Measurements from ENCODE around the gene SMTN. TPM values are rescaled to one million over a fixed set of nuclear protein-coding genes. Genes with fewer than 3 reads are reported as not detected.
A peak's percentile ranks its signal among the peaks of the same experiment; 100 is the strongest.

SMTN gene
- total RNA-seq, 1 donor from 2014 or later = 44.8 TPM

DNA sequence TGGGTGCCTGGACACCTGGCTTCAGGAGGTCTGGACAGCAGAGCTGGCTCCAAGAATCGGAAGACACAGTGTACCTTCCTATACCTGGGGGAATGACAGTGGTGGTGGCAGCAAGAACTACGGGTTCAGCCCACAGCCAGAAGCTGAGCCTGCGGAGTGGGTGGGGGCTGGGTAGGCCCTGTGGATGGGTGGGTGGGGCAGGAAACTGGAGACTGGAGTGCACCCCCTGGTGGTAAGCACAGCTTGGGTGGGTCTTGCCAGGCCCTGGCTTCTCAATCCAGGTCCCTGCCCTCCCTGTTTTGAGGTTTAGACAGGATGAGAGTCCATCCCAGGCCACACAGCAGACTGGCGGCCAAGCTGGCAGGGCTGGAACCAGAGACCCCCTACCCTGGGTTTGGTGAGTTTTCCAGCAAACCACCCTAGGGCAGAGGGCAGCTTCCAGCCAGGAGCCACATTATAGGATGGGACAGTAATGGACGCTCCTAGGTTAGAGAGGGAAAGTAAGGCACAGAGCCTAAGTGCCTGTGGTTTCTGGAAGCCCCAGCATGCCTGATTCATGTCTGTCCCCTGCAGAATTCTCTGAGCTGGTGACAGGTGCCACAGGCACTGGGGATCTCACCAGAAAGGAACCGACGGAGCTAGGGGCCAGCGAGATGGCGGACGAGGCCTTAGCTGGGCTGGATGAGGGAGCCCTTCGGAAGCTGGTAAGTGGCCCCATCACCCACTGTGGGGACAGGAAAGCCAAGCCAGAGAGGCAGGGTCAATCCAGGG is 1.7 kb downstream of the SMTN start:
- no peak for ATAC-seq
- Histone ChIP-seq H3K36me3 (peaks cover 3% of the 10 kb centered on the region), H3K27me3 (ENCODE audit: low read depth) (no peaks in the 10 kb centered on the region), H3K27ac (peak overlapping the region; percentile 98), H3K4me1 (peaks cover 63% of the 10 kb centered on the region), H3K4me3 (peak overlapping the region; percentile 96), H3K9me3 (no peaks in the 10 kb centered on the region)
- TF ChIP-seq CTCF (IDR thresholded peaks at IDR 0.05) = peak; percentile 63
- no peak for DNase-seq
- intact Hi-C loops (cut with DNase I) = loop anchor here (10.0 kb wide), 1 partner anchor 138 kb away; no protein-coding TSS in a partner anchor

DNA sequence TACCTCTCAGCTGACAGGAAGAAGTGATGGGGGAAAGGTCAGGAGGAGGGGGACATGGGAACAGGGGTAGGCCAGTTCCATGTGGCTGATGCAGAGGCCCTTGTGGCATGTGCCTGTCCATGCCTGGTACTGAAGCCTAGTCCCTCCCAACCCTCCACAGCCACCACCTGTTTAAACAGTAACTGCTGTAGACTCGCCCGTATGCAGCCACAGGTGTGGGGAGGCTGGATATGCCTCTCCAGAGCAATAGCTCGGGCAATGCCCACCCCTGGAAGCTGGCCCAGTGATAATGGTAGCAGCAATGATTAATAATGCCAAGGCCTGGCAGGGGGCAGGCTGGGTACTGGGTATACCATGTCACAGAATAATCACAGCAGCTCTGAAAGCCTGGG is 2.3 kb downstream of the SMTN start:
- DNase-seq (no peak), ATAC-seq (no peak)
- TF ChIP-seq CTCF (IDR thresholded peaks at IDR 0.05) = no peak
- peak overlapping the region; percentile 98 for H3K27ac ChIP-seq
- no peaks in the 10 kb centered on the region for H3K9me3 ChIP-seq
- peaks cover 63% of the 10 kb centered on the region for H3K4me1 ChIP-seq
- H3K27me3 ChIP-seq (ENCODE audit: low read depth) = no peaks in the 10 kb centered on the region
- peak overlapping the region; percentile 96 for H3K4me3 ChIP-seq
- intact Hi-C loops (cut with DNase I) = loop anchor here (10.0 kb wide), 1 partner anchor 139 kb away; no protein-coding TSS in a partner anchor
- peaks cover 8% of the 10 kb centered on the region for H3K36me3 ChIP-seq

- no peak for DNase-seq
- Histone ChIP-seq H3K4me3 (peak overlapping the region; percentile 96), H3K27me3 (ENCODE audit: low read depth) (no peaks in the 10 kb centered on the region), H3K27ac (peak overlapping the region; percentile 98), H3K36me3 (peaks cover 16% of the 10 kb centered on the region), H3K9me3 (no peaks in the 10 kb centered on the region), H3K4me1 (peaks cover 63% of the 10 kb centered on the region)
- intact Hi-C loops (cut with DNase I) = loop anchor here (10.0 kb wide), 1 partner anchor 139 kb away; no protein-coding TSS in a partner anchor
- ATAC-seq = peak in 1 of 2 donors; percentile 1
- no peak for TF ChIP-seq CTCF (IDR thresholded peaks at IDR 0.05)
Measured at GRCh38 chr22:31083923-31084810, 3.0 kb downstream of the SMTN start.

DNA sequence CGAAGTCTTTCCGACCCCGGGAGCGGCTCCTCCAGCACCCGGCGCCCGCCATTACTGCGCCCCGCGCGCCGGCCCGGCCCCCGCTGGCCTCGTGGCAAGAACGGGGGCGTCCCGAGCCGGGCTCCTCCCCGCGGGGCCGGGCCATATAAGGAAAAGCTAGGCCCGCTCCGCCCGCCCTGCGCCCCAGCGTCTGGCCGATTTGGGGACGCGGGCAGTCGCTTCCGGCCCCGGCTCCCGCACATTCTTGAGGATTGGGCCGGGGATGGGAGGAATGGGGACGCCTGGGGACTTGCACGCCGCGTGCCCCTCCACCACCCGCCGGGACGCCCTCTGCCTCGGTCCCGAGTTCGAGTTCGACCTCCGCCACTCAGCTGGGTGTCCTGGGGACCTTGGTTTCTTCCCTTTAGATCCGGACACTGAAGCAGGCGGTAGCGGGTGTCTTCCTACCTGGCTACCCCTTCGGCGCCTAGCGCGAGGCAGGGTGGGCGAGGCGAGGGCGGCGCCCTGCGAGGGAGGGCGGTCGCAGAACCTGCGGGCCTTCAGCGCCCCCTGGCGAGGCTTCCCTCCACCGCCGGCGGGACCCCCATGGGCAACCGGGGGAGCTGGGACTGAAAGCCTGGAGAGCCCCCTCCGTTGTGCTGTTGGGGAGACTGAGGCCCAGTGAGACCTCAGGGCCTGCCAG is 3.8 kb downstream of the SMTN start:
- H3K36me3 ChIP-seq = peaks cover 24% of the 10 kb centered on the region
- peak; percentile 95 for DNase-seq
- peak; percentile 88 to 90 for ATAC-seq
- no peaks in the 10 kb centered on the region for H3K27me3 ChIP-seq (ENCODE audit: low read depth)
- no peaks in the 10 kb centered on the region for H3K9me3 ChIP-seq
- intact Hi-C loops (cut with DNase I) = loop anchor here (10.0 kb wide), 1 partner anchor 140 kb away; no protein-coding TSS in a partner anchor
- peak overlapping the region; percentile 96 for H3K4me3 ChIP-seq
- H3K4me1 ChIP-seq = peaks cover 62% of the 10 kb centered on the region
- peak; percentile 95 for TF ChIP-seq CTCF (IDR thresholded peaks at IDR 0.05)
- H3K27ac ChIP-seq = peak overlapping the region; percentile 98

DNA sequence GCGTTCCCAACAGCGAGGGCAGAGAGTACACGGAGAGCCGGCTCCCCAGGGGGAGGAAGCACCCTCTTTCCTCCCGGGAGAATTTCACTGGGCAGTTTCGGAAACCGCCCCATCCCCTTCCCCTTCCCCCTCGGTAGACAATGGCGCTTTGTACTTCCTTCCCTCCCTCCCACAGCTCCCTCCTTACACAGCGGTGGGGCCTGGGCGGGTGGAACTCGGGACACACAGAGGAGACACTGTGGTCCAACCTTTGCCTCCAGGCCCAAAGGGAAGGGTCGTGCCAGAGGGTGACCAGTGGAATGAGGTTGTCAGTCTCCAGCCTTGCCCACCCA is 4.3 kb downstream of the SMTN start:
- TF ChIP-seq CTCF (IDR thresholded peaks at IDR 0.05) = no peak
- Histone ChIP-seq H3K36me3 (peaks cover 29% of the 10 kb centered on the region), H3K9me3 (no peaks in the 10 kb centered on the region), H3K27ac (peak overlapping the region; percentile 98), H3K4me1 (peaks cover 57% of the 10 kb centered on the region), H3K4me3 (peak overlapping the region; percentile 96), H3K27me3 (ENCODE audit: low read depth) (no peaks in the 10 kb centered on the region)
- ATAC-seq = no peak
- intact Hi-C loops (cut with DNase I) = loop anchor here (10.0 kb wide), 1 partner anchor 141 kb away; no protein-coding TSS in a partner anchor
- no peak for DNase-seq
